Right ventricle myocardium inferior (tissue), 1 donor: ENCODE data around the gene PLAGL2. TPM values are rescaled to one million over a fixed set of nuclear protein-coding genes. Genes with fewer than 3 reads are reported as not detected.
"Not testable (repeated sequence)": the region's sequence is repeated elsewhere in the genome, so short reads cannot be mapped to it uniquely, and the experiment has no call there.

Experiments used
- ATAC-seq: fragments of 200-7000 bp; cut with Tn5 transposase; one replicate; pipeline ENCODE4 v1.9.1; 2020; ENCODE audit warnings: mild to moderate bottlenecking, moderate library complexity
- DNase-seq: peaks from one replicate; pipeline ENCODE4 v3.0.0; 2021; ENCODE audit errors: missing footprints
- intact Hi-C: fragments of 100-400 bp; cut with DNase I; formaldehyde crosslinking; loops from one replicate; pipeline ENCODE4 v1.11.0; 2022
- total RNA-seq: library from RNA; stranded (reverse); fragmentation: NEBNext Ultra II Directional; extraction: Animal tissue kit (Norgen Biotek cat#: 25700); gene quantifications from one replicate; pipeline ENCODE4 v1.2.1, GENCODE V29; 2021
- donor health status: DM: no; HTN: yes; CAD: no; lungs with severe emphysema.

Gene PLAGL2
- total RNA-seq, 1 donor from 2014 or later, result 6.0 TPM

- DNase-seq (no peak), ATAC-seq (no peak)
- intact Hi-C loops, result no loop called here
Observed at GRCh38 chr20:32190616-32191415, 16.7 kb downstream of the PLAGL2 start.

GRCh38 chr20:32189691-32190615 lies 17.6 kb downstream of the PLAGL2 start:
- DNase-seq (peak; percentile 82), ATAC-seq (peak; percentile 54)
- intact Hi-C loops, result no loop called here

GRCh38 chr20:32189123-32189410 lies 18.5 kb downstream of the PLAGL2 start:
- ATAC-seq, result no peak
- intact Hi-C loops, result no loop called here

DNA sequence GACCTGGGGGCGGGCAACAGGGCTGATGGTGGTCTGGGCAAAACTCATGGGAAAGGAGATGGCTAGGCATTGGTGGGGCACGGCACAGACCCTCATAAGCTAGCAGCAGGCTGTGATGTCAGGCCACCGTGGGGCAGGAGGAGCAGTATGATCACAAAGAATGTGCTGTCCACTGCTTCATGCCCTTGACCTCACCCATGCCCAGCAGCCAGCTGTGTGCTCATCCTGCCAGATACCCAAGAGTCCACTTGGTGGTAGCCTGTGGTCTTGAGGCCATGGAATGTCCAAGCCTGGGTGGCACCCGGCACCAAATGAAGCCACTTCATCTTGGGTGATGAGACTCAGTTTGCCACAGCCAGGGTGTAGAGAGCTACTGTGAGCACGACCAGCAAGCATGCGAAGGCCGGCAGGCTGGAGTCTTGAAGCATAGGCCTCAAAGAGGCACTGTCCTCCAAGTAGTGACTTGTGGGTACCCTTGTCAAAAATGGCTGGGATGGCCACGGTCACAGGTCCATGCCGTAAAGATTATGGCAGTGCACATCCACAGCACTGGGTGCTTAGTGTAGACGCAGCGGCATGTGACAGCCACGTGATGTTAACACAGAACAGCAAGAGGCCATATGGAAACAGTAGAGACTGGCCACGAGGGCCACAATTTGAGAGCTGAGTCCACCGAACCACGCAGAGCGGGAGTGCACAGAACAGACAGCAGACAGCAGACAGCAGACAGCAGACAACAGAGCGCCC lies 19.0 kb downstream of the PLAGL2 start:
- no peak for DNase-seq
- no peak for ATAC-seq
- intact Hi-C loops, result no loop called here

More at GRCh38 chr20:32189123-32189410, 18.5 kb downstream of the PLAGL2 start:
- no peak for DNase-seq

- ATAC-seq, result no peak
- intact Hi-C loops, result no loop called here
- no peak for DNase-seq
Observed at GRCh38 chr20:32186506-32186905, 21.0 kb downstream of the PLAGL2 start.

DNA sequence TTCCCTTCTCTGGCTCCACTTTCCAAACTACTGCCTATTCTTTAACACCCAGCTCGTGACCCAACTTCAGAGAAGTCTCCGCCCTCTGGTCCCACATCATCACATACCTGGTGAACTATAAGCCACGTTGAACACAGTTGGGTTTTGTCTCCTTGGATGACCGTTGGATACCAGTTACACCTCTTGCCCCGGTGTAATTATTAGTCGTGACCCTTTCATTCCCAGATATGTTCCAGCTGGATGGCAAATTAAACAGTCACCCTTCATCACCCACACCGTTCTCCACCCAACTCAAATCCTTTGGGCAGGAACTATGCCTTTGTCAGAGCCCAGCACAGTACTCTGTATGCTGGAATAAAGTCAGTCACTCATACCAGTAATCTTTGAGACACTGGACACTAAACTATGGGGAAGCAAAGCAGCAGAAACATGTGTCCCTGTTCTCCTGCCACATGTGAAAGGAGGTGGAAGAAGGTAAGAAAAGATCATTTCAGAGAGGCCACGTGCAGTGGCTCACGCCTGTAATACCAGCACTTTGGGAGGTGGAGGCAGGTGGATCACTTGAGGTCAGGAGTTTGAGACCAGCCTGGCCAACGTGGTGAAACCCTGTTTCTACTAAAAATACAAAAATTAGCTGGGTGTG lies 22.5 kb downstream of the PLAGL2 start:
- intact Hi-C loops, result no loop called here
- ATAC-seq (no peak), DNase-seq (no peak)

- ATAC-seq (no peak), DNase-seq (no peak)
- intact Hi-C loops, result no loop called here
Observed at GRCh38 chr20:32183947-32184635, 23.5 kb downstream of the PLAGL2 start.

DNA sequence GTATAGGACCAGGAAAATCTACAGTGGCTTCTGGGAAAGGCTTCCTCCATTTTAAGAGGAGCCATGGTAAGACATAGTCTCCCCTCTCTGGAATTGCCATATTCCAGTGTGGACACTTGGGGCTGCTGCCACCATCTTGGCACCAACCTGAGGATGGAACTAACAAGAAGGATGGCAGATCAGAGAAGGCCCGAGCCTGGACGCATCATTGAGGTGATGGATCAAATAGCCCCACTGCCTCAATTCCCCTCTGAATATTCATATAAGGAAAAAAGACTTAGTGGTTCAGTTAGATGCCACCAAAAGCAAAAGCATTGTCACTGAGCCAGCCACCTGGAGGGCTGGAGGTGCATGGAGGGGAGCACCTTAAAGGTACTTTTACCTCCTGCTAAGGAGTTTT lies 25.9 kb downstream of the PLAGL2 start:
- DNase-seq (no peak), ATAC-seq (no peak)
- intact Hi-C loops, result no loop called here

- intact Hi-C loops, result no loop called here
- DNase-seq (no peak), ATAC-seq (no peak)
Observed at GRCh38 chr20:32179934-32180333, 27.6 kb downstream of the PLAGL2 start.

DNA sequence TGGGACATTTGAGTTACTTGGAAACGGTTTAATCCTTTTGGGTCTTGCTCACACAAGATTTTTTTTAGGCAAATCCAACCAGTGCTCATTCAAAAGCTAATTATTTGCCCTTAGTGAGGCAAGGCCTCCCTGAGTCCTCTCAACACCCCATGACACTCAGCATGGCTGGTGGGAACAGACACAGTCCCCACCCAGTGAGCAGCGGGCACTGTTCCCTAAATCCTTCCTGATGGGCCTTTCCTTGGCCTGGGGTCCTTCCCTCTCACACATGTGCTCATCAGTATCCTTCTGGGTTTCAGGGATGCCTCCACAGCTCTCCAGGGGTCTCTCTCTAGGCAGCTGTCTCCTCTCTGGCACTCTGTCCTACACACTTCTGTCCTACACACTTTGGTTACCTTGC lies 28.0 kb downstream of the PLAGL2 start:
- no peak for DNase-seq
- ATAC-seq, result no peak
- intact Hi-C loops, result no loop called here

DNA sequence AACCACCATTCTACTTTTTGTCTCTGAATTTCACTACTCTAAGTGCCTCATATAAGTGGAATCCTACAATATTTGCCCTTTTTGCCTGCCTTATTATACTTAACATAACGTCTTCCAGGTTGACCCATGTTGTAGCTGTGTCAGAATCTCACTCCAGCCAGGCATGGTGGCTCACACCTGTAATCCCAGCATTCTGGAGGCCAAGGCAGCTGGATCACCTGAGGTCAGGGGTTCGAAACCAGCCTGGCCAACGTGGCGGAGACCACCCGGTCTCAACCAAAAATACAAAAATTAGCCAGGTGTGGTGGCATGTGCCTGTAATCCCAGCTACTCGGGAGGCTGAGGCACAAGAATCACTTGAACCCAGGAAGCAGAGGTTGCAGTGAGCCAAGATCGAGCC lies 29.8 kb downstream of the PLAGL2 start:
- DNase-seq, ATAC-seq, intact Hi-C loops: not testable (repeated sequence)

DNA sequence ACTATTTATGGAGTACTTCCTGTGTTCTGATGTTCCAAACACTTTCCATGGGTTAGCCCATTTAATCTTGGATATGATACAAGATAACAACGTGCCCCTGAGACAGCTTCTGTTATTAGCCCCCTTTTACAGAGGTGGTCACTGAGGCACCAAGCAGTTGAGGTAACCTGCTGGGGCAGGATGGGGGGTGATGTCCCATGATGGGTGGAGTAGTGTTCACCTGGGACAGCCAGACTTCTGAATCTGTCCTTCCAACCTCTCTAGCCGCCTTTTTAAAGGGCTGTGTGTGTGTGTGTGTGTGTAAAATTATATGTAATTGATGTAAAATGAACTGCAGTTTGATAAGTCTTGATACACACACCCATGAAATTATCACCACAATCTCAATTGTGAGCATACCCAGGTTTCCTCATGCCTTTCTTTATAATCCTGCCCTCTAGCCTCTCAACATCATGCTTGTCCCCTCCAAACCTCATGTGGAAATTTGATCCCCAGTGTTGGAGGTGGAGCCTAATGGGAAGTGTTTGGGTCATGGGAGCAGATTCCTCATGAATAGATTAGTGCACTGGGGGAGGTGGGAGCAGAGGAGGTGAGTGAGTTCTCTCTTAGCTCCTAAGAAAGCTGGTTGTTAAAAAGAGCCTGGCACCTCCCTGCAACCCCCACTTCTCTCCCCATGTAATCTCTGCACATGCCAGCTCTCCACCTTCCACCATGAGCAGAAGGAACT lies 39.2 kb downstream of the PLAGL2 start:
- ATAC-seq, result no peak
- intact Hi-C loops, result no loop called here
- DNase-seq, result no peak

DNA sequence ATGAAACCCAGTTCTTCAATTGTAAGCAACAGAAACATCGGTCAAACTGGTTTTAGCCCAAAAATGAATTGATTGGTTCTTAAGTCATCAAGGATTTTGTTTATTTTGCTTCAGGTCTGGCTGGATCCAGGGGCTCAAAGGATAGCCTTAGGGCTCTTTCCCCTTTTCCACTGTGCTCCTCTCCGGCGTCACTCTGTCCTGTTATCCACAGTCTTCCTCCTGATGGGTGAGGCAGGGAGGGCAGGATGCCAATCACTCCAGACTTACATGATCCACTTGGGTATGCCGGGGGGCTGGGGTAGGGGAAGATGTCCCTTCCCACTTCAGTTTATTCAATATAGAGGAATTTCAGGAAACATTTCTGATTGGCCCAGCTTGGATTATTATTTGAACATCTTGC lies 40.0 kb downstream of the PLAGL2 start:
- ATAC-seq (no peak), DNase-seq (no peak)
- intact Hi-C loops, result no loop called here

GRCh38 chr20:32165836-32166545 lies 41.6 kb downstream of the PLAGL2 start:
- DNase-seq, result no peak
- no peak for ATAC-seq
- intact Hi-C loops, result no loop called here

DNA sequence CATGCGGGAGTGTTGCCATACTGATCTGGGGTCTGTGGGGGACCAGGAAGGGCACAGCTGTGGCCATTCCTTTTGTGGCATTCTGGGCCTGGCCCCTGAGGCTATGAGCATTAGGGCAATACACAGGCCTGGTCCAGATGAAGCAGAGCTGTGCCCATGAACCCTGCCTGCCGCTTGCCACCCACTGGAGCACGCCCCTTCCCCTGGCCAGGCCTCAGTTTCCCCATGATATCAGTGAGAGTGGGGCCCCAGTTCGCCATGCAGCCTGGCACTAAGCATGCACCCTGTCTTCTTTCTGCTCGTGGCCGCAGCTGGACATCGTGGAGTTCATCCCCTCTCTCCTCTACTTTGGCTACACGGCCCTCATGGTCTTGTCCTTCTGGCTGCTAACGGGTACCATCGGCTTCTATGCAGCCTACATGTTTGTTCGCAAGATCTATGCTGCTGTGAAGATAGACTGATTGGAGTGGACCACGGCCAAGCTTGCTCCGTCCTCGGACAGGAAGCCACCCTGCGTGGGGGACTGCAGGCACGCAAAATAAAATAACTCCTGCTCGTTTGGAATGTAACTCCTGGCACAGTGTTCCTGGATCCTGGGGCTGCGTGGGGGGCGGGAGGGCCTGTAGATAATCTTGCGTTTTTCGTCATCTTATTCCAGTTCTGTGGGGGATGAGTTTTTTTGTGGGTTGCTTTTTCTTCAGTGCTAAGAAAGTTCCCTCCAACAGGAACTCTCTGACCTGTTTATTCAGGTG lies 42.4 kb downstream of the PLAGL2 start:
- intact Hi-C loops, result no loop called here
- ATAC-seq, result no peak
- DNase-seq, result no peak

DNA sequence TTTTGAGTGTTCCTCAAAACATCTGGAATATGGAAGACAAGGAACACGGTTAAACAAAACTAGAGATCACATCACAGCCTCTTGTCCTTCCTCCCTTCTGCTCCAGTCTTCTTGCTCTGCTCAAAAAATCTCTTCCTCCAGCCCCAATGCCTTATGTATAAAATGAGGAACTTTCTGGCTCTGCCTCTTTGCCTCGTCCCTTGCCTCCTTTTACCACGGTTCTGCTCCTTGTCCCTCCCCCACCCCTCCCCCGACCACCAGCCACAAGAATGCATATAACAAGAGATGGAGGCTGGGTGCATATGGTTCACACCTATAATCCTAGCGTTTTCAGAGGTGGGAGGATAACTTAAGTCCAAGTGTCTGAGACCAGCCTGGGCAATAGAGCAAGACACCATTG lies 43.6 kb downstream of the PLAGL2 start:
- no peak for ATAC-seq

GRCh38 chr20:32162351-32162750 lies 45.2 kb downstream of the PLAGL2 start:
- ATAC-seq (no peak), DNase-seq (no peak)
- intact Hi-C loops, result no loop called here

More for the DNA sequence above, 43.6 kb downstream of the PLAGL2 start:
- intact Hi-C loops, result no loop called here
- no peak for DNase-seq
